GM19043 (cell line): ENCODE data around the gene TRIM9.
"Not testable (repeated sequence)": the region's sequence is repeated elsewhere in the genome, so short reads cannot be mapped to it uniquely, and the experiment has no call there.

Source experiments
- ATAC-seq: cut with Tn5 transposase; IDR thresholded peaks from one replicate; pipeline ENCODE4 v1.9.1; 2021; ENCODE audit warnings: low read depth; ENCODE audit not compliant: unreplicated experiment

Gene TRIM9

DNA sequence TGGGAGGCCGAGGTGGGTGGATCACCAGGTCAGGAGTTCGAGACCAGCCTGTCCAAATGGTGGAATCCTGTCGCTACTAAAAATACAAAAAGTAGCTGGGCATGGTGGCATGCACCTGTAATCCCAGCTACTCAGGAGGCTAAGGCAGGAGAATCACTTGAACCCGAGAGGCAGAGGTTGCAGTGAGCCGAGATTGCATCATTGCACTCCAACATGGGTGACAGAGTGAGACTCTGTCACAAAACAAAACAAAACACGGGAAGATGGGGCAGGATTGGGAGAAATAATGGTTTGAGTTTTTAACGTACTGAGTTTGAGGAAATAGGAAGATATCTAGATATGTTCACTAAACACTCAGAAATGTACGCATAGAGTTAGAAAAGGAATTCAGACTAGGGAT, 153.3 kb downstream of the TRIM9 start:
- not testable (repeated sequence) for ATAC-seq

DNA sequence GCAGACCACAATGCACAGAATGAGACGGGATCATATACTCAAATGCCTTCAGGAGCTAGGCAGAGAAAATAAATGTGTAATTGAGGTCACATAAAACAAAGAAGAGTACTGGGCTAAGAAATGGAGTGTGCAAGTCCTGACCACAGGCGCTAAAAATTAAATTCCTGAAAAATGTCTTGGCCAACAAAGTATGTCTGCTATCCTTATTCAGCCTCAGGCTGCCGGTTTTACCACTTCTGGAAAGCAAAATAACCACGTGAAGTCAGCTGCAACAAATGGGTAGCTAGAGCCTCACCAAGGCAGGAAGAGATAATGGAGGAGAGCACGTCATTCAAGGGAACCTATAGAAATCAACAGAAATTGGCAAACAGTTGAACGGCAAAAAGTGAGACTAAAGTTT, 153.8 kb downstream of the TRIM9 start:
- no peak for ATAC-seq

DNA sequence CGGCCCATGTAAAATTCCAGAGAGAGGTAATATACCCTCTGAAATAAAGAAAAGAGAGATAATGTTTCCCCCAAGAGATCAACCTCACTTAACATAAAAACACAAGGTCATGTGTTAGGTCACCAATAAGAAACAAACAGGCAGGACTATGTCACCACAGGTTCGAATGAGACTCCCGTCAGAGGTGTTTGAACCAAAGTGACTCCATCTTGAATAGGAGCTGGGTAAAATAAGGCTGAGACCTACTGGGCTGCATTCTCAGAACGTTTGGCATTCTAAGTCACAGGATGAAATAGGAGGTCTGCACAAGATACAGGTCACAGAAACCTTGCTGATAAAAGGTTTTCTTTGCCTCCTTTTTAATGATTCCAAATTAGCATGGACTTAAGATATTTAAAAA, 157.1 kb downstream of the TRIM9 start:
- ATAC-seq: no peak

DNA sequence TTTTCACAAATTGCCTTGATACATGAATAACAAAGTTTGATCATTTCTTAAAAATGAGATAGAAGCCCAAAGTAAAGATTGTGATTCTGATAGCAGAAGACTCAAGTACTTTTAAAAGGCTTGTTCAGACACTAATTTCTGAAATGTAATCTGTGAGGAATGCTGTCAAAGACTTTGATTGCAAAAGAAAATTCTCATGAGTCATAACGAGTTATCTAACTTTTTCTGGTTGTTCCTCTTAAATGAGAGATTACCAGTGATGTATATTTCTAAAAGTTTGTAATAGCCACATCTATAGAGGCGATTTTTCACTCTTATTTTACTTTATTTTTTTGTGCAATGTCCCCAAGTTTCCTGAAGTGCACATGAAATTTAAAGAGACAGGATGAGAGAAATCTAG, 157.6 kb downstream of the TRIM9 start:
- no peak for ATAC-seq

DNA sequence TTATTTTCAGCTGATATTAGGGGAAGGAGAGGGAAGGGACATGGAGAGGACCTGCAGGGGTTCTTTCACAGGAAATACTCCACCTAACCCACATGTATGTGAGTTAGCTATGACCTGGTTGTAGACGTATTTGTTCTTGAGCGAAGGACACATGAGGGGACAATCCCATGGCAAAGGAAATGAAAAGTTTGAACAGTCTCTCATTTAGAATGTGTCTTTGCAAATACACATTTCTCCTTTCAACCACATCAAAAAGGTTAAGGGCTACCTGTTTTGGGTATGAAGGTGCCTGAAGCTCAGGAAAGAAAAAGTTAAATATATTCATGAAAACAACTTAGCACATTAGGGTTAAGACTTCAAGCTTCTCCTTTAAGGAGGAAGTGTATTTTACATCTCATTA, 158.0 kb downstream of the TRIM9 start:
- ATAC-seq: no peak

DNA sequence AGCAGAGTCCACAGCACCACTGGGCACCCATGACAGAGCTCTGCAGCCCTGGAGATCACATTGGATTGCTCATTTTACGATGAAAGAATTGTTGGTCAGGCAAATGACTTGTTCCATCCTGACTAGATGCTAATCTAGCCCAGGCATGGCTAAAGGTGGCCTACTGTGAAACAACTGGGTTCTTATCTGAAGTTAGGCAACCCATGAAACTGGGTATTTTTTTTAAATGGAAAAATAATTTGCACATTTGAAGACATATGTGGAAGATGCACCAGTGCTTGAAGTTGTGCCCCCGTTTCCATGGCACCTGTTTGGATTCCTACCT, 158.9 kb downstream of the TRIM9 start:
- no peak for ATAC-seq

DNA sequence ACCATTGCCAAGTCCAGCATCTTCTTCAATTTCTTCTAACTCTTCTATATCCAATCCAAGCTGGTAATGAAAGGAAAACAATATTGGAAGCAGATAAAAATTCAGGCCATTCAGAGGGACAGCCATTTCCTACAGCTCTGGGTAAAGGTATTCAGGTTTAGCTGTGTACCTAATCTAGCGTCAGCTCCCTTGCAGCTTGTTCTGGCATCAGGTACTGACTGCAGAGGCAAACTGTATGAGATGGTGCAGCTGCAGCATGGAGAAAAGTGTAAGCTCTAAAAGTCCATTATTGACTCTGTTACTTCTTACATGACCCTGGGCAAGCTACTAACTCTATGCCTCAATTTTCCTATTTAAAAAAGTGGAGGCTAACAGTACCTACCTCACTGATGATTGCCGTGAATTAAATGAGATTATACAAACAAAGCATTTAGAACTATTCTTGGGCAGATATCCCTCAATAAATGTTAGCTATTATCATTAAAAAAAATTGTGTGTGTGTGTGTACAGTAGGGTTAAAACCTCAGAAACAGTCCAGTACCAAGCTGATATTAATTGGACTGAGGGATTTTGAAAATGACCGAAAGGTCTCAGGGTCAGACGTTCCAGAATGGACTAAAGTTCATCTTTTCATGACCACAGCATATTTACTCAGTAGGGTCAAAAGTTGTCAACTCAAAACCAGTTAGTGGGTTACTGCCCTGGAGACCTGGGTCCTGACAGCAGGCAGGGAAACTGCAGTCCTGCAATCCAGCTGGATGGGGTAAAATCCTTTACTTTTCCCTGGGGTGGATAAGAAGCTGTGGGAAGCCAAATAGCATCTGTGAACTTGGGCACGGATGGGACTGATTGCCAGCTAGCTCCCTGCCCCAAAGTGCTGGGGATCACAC, 159.5 kb downstream of the TRIM9 start:
- ATAC-seq: no peak

DNA sequence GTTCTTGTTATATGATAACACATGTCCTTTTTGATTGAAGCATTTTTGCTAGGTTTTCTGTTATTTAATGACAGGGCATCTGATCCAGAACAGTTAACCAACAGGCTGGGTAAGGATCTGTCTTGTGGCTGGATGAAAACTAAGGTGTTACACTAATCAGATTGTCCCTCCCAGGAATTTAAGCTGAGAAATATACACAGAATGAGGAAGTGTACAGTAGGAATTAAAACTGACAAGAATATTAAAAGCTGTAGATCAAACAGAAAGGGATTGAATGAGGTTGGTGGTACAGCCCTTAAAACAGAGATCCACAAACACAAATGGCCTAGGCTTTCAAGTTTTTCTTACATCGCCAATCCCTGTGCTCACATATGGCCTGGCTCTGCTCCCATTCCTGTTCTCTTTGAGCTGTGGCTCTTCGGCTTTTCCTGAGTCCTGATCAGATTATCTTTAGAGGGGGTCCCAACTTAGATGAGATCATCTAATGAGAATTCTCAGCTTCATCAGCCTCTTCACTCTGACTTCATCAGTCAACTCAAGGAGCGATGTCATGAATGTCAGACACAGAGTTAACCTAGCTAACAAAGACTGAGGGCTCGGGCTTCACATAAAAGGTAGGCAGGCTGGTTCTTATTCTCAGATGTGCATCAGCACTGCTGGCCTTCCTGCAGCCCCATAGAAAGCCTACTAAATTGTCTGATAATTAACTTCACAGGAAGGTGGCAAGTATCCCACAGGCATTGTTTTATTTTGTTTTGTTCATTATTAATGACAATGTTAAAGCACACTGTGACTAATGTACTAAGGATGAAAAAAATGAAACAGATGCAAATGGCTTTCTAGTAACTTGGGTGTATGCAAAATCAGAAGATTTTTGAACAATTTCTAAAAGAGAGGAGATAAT, 162.1 kb downstream of the TRIM9 start:
- ATAC-seq: no peak

DNA sequence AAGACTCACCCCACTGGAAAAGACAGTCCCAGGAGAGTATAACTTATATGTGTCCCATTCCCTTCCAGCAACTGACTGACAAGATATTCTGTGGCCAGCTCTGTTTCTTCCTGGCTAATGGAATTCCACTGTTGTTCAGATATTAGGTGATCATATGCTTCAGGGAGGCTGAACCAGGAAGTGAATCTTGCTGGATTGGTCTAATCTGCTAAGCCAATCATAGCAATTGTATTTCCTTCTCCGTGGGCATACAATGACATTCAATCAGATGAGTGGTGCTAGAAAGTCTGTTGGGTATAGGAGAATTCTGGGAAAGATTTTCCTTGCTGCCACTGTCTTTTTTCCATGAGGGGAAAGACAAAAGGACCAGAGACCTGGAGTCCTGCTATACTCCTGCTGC, 162.7 kb downstream of the TRIM9 start:
- ATAC-seq: no peak

DNA sequence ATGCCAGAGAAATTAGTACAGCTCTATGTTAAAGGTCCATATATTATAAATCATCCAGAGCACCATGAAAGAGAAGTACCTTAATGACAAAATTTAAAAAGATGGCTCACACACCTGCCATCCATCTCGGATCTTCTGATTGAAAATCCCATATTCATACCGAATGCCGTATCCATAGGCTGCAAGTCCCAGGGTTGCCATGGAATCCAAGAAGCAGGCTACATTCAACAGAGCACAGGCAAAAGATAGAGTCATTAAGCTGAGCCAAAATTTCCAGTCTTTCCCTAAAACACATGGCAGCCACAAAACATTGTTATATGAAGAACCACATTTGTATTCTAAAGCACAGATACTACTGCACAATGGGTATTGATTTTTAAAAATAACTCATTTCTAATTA, 163.3 kb downstream of the TRIM9 start:
- ATAC-seq: no peak

DNA sequence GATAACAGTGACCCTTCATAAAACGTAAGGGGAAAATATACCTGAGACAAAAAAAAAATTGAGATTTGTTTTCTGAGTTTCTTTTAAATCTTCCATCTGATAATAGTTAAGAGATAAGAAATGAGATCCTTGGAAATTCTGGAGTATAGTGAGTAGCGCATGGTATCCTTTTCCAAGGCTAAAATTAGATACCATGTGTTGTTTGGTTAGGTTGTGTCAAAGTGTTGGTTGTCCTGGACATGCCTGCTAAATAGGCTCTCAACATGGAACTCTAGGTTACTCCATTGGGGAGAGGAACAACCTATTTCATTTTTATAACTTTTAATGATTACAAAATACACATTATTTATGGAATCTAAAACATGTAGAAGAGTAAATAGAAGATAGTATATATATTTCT, 165.4 kb downstream of the TRIM9 start:
- ATAC-seq: no peak

DNA sequence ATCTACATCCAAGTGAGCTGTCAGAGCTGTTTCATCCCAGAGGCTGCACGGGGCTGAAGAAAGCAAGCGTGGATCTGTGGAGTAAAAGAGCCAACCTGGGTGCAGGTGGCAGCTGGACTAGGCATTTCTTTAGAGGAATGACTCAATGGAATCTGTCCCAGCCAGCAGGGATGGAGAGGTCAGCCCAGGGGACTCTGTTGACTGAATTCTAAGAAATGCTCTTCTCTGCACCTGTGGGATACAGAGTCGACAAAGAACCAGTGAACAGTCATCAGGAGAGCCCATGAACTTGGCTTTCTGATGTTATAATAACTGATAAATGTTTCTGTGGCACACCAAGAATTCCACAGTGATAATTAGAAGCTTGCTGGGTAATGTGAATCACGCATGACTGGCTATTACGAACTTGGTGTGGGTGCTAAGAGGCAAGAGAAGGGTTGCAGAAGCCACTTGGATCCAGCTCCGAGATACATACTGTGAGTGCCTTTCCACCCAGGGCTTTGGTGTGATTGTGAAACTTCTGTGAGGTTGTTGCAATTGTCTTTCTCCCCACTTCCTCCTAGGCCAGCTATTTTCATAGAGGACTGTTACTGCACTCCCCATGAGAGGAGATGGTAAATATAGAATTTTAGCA, 166.8 kb downstream of the TRIM9 start:
- ATAC-seq: no peak

DNA sequence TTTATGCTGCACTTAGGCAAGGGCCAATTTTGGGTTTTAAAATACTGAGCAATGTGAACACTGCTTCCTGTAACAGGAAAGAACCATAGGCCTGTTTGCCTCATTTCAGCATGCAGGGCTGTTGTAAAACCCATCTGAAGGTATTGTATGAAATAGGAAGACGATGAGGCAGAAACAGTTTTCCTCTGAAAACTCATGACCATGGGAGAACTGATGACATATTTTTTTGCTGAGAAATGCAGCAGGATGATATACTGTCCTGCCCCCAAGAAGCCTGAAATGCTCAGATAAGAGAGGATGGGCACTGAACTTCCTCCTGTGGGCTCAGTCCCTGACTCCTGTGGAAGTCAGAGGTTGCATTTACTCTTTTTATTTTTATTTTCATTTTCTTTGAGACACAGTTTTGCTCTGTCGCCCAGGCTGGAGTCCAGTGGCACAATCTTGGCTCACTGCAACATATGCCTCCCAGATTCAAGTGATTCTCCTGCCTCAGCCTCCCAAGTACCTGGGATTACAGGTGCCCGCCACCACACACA, 168.0 kb downstream of the TRIM9 start:
- no peak for ATAC-seq
